ENCODE measurements around the gene PPFIBP2. TPM values are rescaled to one million over a fixed set of nuclear protein-coding genes. Genes with fewer than 3 reads are reported as not detected.
A peak's percentile ranks its signal among the peaks of the same experiment; 100 is the strongest.

PPFIBP2 gene
- total RNA-seq, 1 donor from 2014 or later: 1.8 TPM

DNA sequence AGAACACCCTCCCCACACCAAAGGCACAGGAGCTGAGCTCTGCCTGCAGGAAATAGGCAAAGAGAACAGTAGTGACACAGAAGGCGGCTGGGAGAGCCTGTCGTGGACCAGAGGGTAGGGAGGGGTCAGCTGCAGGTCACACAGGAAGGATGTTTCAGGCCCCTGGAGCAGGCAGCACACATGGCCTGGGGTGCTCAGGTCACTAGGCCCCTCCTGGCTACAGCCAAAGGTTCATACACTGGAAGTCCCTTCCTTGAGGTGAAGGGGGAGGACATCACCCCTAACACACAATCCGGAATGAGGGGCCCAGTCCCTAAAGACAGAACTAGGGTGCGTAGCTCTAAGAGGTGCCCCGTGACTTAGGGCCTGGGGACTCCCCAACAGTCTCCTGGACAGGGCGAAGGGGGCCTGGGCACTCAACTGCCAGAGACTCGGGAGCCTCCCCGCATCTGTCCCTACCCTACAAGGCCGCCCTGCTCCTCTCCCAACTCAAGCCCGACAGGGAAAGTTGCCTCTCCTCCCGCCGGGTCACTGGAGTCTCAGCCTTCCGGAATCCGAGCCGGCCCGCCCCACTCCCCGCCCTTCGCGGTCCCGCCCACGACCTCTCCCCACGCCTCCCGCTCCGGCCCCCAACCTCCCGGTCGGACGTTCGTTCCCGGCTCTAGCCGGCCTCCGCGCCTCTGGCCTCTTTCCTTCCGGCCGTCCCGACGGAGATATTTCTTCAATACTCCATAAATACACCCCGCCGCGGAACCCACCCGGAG is 159.3 kb downstream of the PPFIBP2 start, which contains the start of gene CYB5R2:
CYB5R2 (minus strand) TSS at position 541 of the 764 bp plus-strand sequence. CDS start 675 bp downstream, outside the sequence.
- Mint-ChIP-seq H3K9me3 (ENCODE audit: unreplicated experiment) (no peaks in the 10 kb centered on the region), H3K27ac (ENCODE audit: unreplicated experiment) (peak within 1 kb of the TSS; percentile 34), H3K4me3 (ENCODE audit: unreplicated experiment) (peak within 1 kb of the TSS; percentile 75), H3K36me3 (ENCODE audit: low read depth, unreplicated experiment) (peaks cover 4% of the 10 kb centered on the region), H3K27me3 (ENCODE audit: low read depth, unreplicated experiment) (peaks cover 14% of the 10 kb centered on the region), H3K4me1 (ENCODE audit: low read depth, unreplicated experiment) (peaks cover 14% of the 10 kb centered on the region)
- Histone ChIP-seq H2AFZ (ENCODE audit: low read depth, low read length) (peak within 1 kb of the TSS; percentile 72), H4K20me1 (ENCODE audit: insufficient read depth, low read length) (no peaks in the 10 kb centered on the region), H3K9me3 (ENCODE audit: insufficient read depth, low read depth, low read length) (no peaks in the 10 kb centered on the region), H3K9ac (ENCODE audit: low read length) (peak within 1 kb of the TSS; percentile 57), H3K27ac (ENCODE audit: low read depth, low read length) (no peak within 1 kb of the TSS), H3K27me3 (ENCODE audit: insufficient read depth, low read length) (no peaks in the 10 kb centered on the region), H3K79me2 (ENCODE audit: insufficient read depth, low read length) (no peaks in the 10 kb centered on the region), H3K4me1 (ENCODE audit: insufficient read depth, low read length) (peaks cover 9% of the 10 kb centered on the region), H3K4me2 (ENCODE audit: low read length) (peak within 1 kb of the TSS; percentile 81), H3K4me3 (ENCODE audit: insufficient read depth, low read depth, low read length) (peak within 1 kb of the TSS; percentile 41), H3K36me3 (ENCODE audit: insufficient read depth, low read length) (no peaks in the 10 kb centered on the region)
- TF ChIP-seq, protein P1, sequence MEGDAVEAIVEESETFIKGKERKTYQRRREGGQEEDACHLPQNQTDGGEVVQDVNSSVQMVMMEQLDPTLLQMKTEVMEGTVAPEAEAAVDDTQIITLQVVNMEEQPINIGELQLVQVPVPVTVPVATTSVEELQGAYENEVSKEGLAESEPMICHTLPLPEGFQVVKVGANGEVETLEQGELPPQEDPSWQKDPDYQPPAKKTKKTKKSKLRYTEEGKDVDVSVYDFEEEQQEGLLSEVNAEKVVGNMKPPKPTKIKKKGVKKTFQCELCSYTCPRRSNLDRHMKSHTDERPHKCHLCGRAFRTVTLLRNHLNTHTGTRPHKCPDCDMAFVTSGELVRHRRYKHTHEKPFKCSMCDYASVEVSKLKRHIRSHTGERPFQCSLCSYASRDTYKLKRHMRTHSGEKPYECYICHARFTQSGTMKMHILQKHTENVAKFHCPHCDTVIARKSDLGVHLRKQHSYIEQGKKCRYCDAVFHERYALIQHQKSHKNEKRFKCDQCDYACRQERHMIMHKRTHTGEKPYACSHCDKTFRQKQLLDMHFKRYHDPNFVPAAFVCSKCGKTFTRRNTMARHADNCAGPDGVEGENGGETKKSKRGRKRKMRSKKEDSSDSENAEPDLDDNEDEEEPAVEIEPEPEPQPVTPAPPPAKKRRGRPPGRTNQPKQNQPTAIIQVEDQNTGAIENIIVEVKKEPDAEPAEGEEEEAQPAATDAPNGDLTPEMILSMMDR (IDR thresholded peaks at IDR 0.05; ENCODE audit: insufficient read depth, low read depth, low read length): no peak
- no peak for TF ChIP-seq EZH2 (IDR thresholded peaks at IDR 0.05; ENCODE audit: insufficient read depth, low read length)
- FAIRE-seq: no peak
- DNase-seq (ENCODE audit: low read depth): no peak

DNA sequence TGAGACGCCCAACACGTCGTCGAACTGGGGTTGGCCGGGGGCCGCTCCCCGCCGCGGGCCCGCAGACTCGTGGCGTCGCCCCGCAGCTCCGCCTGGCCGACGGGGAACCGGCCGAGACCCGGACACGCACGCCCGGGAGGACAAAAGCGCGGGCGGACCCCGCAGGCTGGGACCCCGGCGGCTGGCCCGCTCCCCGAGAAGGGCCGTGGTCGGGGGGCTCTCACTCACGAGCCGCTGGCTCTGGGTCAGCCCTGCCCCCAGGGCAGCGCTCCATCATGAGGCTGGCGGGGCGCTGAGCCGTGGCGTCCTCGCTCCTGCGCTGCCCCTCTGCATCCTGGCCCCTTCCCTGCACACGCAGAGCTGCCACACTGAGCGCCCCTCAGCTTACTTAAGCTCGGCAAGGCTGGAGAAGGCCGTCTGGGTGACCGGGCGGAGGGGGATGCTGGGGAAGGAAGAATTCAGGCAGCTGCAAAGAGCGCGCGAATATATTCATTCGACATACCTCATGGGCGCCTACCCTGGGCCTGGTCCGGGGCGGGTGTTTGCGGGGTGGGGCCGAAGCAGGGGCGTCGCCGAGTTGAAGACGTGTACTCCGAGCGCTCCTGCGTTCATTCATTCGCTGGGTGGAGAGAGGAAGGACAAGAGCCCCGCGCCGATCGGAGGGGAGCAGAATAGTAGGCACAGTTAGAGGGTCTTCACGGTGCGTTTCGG is 160.1 kb downstream of the PPFIBP2 start:
- no peak for FAIRE-seq
- Histone ChIP-seq H3K9ac (ENCODE audit: low read length) (peak overlapping the region; percentile 57), H3K4me2 (ENCODE audit: low read length) (peak overlapping the region; percentile 81), H3K27ac (ENCODE audit: low read depth, low read length) (no peak overlapping the region), H3K9me3 (ENCODE audit: insufficient read depth, low read depth, low read length) (no peaks in the 10 kb centered on the region), H2AFZ (ENCODE audit: low read depth, low read length) (peak overlapping the region; percentile 72), H4K20me1 (ENCODE audit: insufficient read depth, low read length) (no peaks in the 10 kb centered on the region), H3K4me1 (ENCODE audit: insufficient read depth, low read length) (peaks cover 6% of the 10 kb centered on the region), H3K79me2 (ENCODE audit: insufficient read depth, low read length) (no peaks in the 10 kb centered on the region), H3K27me3 (ENCODE audit: insufficient read depth, low read length) (no peaks in the 10 kb centered on the region), H3K4me3 (ENCODE audit: insufficient read depth, low read depth, low read length) (peak overlapping the region; percentile 41), H3K36me3 (ENCODE audit: insufficient read depth, low read length) (no peaks in the 10 kb centered on the region)
- H3K36me3 Mint-ChIP-seq (ENCODE audit: low read depth, unreplicated experiment): no peaks in the 10 kb centered on the region
- peaks cover 14% of the 10 kb centered on the region for H3K27me3 Mint-ChIP-seq (ENCODE audit: low read depth, unreplicated experiment)
- peak overlapping the region; percentile 34 for H3K27ac Mint-ChIP-seq (ENCODE audit: unreplicated experiment)
- no peak for DNase-seq (ENCODE audit: low read depth)
- peak overlapping the region; percentile 57 for H3K4me3 Mint-ChIP-seq (ENCODE audit: unreplicated experiment)
- H3K4me1 Mint-ChIP-seq (ENCODE audit: low read depth, unreplicated experiment): peaks cover 12% of the 10 kb centered on the region
- H3K9me3 Mint-ChIP-seq (ENCODE audit: unreplicated experiment): no peaks in the 10 kb centered on the region
- TF ChIP-seq, protein P1 (IDR thresholded peaks at IDR 0.05; ENCODE audit: insufficient read depth, low read depth, low read length): no peak
- peak; percentile 67 for TF ChIP-seq EZH2 (IDR thresholded peaks at IDR 0.05; ENCODE audit: insufficient read depth, low read length)
